M059J (cell line): ENCODE measurements around the gene SLX4IP. TPM values are rescaled to one million over a fixed set of nuclear protein-coding genes. Genes with fewer than 3 reads are reported as not detected.
"Not testable (repeated sequence)": the region's sequence is repeated elsewhere in the genome, so short reads cannot be mapped to it uniquely, and the experiment has no call there.

ENCODE experiments used
- DNase-seq: peaks from one replicate; pipeline ENCODE4 v3.0.0-alpha.2; 2012; ENCODE audit warnings: low read depth
- total RNA-seq: library from RNA; depleted of rRNA; stranded (reverse); fragments of >200 nt; shearing (Covaris generic); gene quantifications from 2 replicates; pipeline ENCODE4 v1.2.3, GENCODE V29; 2014

The SLX4IP gene
- total RNA-seq, 1 experiment from 2014 or later = 10.3 TPM

GRCh38 chr20:10603971-10604864, 169.1 kb downstream of the SLX4IP start:
- peak; percentile 94 for DNase-seq

- no peak for DNase-seq
These were observed 169.8 kb downstream of the SLX4IP start for GRCh38 chr20:10604865-10605440.

- no peak for DNase-seq
These were observed 170.6 kb downstream of the SLX4IP start for GRCh38 chr20:10605547-10606195.

- peak; percentile 33 for DNase-seq
These were observed 174.2 kb downstream of the SLX4IP start for GRCh38 chr20:10609276-10609675.

- no peak for DNase-seq
These were observed 174.7 kb downstream of the SLX4IP start for GRCh38 chr20:10609770-10610169.

- DNase-seq = no peak
These were observed 175.1 kb downstream of the SLX4IP start for GRCh38 chr20:10610251-10610650.

- DNase-seq = peak; percentile 60
These were observed 176.3 kb downstream of the SLX4IP start for GRCh38 chr20:10611357-10611756.

- not testable (repeated sequence) for DNase-seq
These were observed 178.3 kb downstream of the SLX4IP start for GRCh38 chr20:10613426-10613825.

- no peak for DNase-seq
These were observed 178.8 kb downstream of the SLX4IP start for GRCh38 chr20:10613911-10614310.

GRCh38 chr20:10616212-10616611, 181.1 kb downstream of the SLX4IP start:
- no peak for DNase-seq

GRCh38 chr20:10617549-10618133, 182.5 kb downstream of the SLX4IP start:
- not testable (repeated sequence) for DNase-seq

GRCh38 chr20:10618611-10619245, 183.6 kb downstream of the SLX4IP start:
- DNase-seq = no peak

GRCh38 chr20:10619427-10619826, 184.3 kb downstream of the SLX4IP start:
- peak; percentile 90 for DNase-seq

GRCh38 chr20:10621149-10621548, 186.0 kb downstream of the SLX4IP start:
- DNase-seq = no peak

GRCh38 chr20:10622657-10623418, 187.7 kb downstream of the SLX4IP start:
- peak; percentile 69 for DNase-seq

- DNase-seq = no peak
These were observed 190.5 kb downstream of the SLX4IP start for GRCh38 chr20:10625641-10626040.

- no peak for DNase-seq
These were observed 191.8 kb downstream of the SLX4IP start for GRCh38 chr20:10626896-10627295.

GRCh38 chr20:10629946-10630650, 195.0 kb downstream of the SLX4IP start:
- no peak for DNase-seq

- no peak for DNase-seq
These were observed 196.0 kb downstream of the SLX4IP start for GRCh38 chr20:10631126-10631525.
